Brain microvascular endothelial cell (primary cell): ENCODE data around the gene ADCY3.

Experiments
- DNase-seq: peaks from one replicate; pipeline ENCODE4 v3.0.0-alpha.2; 2020
- H3K27ac ChIP-seq: fragments of 250-450 bp; sonication (Bioruptor Pico); 2 replicates; pipeline ENCODE4 v1.5.1; 2020; ENCODE audit warnings: mild to moderate bottlenecking, moderate library complexity
- H3K27me3 ChIP-seq: fragments of 250-450 bp; sonication (Bioruptor Pico); replicated peaks from 2 replicates; pipeline ENCODE4 v1.5.1; 2020; ENCODE audit warnings: mild to moderate bottlenecking
- H3K36me3 ChIP-seq: fragments of 250-450 bp; sonication (Bioruptor Pico); replicated peaks from 2 replicates; pipeline ENCODE4 v1.5.1; 2020; ENCODE audit warnings: mild to moderate bottlenecking
- H3K4me3 ChIP-seq: 2 replicates; pipeline ENCODE4 v1.5.1; 2011; ENCODE audit warnings: low read depth, mild to moderate bottlenecking, control low read depth, low read length, moderate library complexity
- in situ Hi-C: cut with HindIII; loops from 2 replicates; pipeline ENCODE4 v1.10.0; 2017; ENCODE audit warnings: low sequenced_read_pairs, low pct_ligation_motif_present
- TF ChIP-seq, protein P1 (sequence below): IDR thresholded peaks from 2 replicates; pipeline ENCODE4 v1.5.1; 2011; ENCODE audit warnings: low read depth, mild to moderate bottlenecking, moderate library complexity, low read length, control low read depth, inconsistent platforms; ENCODE audit errors: missing control alignments

ADCY3 gene

DNA sequence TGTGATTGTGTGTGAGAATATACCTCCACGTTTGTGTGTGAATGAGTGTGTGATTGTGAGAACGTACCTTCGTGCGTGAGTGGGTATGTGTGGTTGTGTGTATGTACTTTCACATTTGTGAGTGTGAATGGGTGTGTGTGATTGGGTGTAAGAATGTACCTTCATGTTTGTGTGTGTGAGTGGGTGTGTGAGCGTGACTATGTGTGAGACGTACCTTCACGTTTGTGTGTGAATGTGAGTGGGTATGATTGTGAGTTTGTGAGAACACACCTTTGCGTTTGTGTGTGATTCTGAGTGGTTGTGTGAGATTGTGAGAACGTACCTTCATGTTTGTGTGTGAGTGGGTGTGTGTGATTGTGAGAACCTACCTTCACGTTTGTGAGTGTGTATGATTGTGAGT lies 5.8 kb upstream of the ADCY3 start:
- H3K27ac ChIP-seq, result no peak overlapping the region
- H3K4me3 ChIP-seq, result no peak overlapping the region
- in situ Hi-C loops, result no loop called here
- H3K36me3 ChIP-seq, result no peaks in the 10 kb centered on the region
- DNase-seq, result no peak
- H3K27me3 ChIP-seq, result no peaks in the 10 kb centered on the region
- TF ChIP-seq, protein P1, sequence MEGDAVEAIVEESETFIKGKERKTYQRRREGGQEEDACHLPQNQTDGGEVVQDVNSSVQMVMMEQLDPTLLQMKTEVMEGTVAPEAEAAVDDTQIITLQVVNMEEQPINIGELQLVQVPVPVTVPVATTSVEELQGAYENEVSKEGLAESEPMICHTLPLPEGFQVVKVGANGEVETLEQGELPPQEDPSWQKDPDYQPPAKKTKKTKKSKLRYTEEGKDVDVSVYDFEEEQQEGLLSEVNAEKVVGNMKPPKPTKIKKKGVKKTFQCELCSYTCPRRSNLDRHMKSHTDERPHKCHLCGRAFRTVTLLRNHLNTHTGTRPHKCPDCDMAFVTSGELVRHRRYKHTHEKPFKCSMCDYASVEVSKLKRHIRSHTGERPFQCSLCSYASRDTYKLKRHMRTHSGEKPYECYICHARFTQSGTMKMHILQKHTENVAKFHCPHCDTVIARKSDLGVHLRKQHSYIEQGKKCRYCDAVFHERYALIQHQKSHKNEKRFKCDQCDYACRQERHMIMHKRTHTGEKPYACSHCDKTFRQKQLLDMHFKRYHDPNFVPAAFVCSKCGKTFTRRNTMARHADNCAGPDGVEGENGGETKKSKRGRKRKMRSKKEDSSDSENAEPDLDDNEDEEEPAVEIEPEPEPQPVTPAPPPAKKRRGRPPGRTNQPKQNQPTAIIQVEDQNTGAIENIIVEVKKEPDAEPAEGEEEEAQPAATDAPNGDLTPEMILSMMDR, result no peak

DNA sequence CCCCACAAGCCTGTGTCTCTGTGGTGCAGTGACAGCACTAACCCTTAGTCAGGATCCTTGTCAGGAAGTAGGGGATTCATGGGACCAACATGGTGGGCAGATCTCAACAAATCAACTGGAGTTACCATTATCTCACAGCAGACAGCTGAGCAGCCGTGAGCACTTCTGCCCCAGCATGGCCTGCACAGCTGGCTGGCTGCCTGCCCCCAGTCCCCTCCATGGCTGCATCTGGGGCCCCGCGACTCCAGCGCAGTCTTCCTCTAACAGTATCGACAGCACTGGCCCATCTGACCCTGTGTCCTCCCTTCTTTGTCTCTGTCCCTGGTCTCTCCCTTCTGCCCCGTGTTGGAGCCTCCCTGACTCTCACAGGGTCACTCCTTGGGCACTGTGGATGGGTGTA lies 4.7 kb upstream of the ADCY3 start:
- TF ChIP-seq, protein P1, result no peak
- H3K36me3 ChIP-seq, result no peaks in the 10 kb centered on the region
- H3K27me3 ChIP-seq, result no peaks in the 10 kb centered on the region
- no peak overlapping the region for H3K4me3 ChIP-seq
- no peak for DNase-seq
- no peak overlapping the region for H3K27ac ChIP-seq
- in situ Hi-C loops, result no loop called here

DNA sequence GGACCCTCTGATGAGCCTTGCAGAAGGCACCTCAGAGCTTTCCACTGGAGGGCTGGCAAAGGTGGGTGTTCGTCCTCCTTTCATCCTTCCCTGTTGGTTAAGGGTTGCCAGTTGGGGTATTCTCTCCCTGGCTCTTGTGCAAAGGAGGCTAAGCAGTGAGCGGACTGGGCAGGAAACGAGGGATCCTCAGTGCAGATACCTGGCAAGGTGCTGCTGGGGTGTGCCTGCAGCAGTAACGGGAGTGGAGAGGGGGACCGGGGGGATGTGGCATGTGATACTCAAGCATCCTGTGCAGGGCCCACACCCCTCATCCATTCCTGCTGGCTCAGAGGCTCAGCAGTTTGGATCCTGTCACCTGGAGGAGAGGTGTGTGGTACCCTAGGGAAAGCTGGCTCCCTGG lies 4.2 kb upstream of the ADCY3 start:
- Histone ChIP-seq H3K36me3 (no peaks in the 10 kb centered on the region), H3K4me3 (no peak overlapping the region), H3K27ac (no peak overlapping the region), H3K27me3 (no peaks in the 10 kb centered on the region)
- no peak for DNase-seq
- TF ChIP-seq, protein P1, result no peak
- in situ Hi-C loops, result no loop called here

DNA sequence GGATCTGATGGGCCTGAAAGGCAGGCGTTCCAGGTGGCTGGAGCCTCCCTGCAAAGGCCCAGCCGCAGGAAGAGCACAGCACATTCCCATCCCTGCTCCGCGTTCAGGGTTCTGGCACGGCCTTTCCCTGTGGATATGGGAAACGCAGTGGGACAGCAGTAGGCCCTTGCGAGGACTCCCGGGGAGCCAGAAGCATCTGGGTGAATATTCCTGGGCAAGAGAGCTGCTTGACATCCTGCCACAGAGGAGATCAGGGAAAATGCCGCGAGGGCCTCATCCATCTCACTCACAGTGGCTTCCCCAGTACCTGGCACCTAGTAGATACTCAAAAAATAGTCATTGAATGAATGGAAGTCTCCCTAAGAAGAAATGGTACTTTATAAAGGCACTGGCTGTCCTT lies 3.1 kb upstream of the ADCY3 start:
- Histone ChIP-seq H3K36me3 (no peaks in the 10 kb centered on the region), H3K27ac (no peak overlapping the region), H3K27me3 (no peaks in the 10 kb centered on the region), H3K4me3 (no peak overlapping the region)
- DNase-seq, result no peak
- TF ChIP-seq, protein P1, result no peak
- in situ Hi-C loops, result no loop called here

DNA sequence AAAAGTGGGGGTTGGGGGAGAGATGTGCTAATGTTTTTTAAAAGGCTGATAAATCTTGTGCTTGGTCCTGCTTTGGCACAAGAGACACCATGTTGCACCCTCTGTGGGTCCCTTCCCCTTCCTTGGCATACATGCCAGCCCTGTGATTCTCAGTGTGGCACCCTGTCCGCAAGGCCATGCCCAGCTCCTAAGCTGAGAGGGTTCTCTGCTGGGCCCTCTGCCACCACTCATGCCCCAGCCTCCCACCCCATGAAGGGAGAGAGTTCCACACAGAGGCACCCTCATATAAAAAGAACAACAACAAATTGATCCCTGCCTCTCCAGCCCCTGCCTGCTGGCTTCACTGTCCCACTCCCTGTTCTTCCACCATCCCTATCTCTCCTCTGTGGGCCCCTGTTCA lies 2.5 kb upstream of the ADCY3 start:
- Histone ChIP-seq H3K27me3 (no peaks in the 10 kb centered on the region), H3K36me3 (no peaks in the 10 kb centered on the region), H3K4me3 (no peak overlapping the region), H3K27ac (no peak overlapping the region)
- in situ Hi-C loops, result no loop called here
- DNase-seq, result no peak
- TF ChIP-seq, protein P1, result no peak

DNA sequence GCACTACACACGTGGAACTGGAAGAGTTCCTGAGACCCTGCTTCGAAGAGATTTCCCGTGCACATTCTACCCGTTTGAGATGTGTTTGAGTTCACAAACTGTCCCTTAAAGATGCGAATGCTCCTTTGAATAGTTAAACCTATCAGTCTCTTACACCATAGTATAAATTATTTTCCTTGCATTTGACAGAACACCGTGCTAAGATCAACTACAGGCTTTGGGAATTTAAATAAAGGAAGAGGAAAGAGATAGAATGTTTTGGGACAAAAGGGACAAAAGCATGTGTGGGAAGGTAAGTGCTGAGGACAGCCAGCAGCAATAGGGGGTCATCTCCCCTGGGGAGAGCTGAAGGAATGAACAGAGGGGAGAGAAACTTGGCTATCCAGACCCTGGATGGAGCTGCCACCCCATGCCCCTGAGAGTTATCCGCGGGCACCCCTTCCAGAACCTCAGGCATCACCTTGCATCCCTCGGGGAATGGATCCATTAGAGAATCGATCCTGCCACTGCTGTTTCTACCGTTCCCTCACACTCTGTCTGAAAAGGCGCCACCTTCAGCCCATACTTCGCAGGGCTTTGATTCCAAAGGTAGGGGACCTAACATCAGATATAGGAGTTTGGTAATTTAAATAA lies 888 bp upstream of the ADCY3 start:
- no peak overlapping the region for H3K27ac ChIP-seq
- no peak for DNase-seq
- peak overlapping the region; percentile 47 for H3K4me3 ChIP-seq
- no peaks in the 10 kb centered on the region for H3K36me3 ChIP-seq
- TF ChIP-seq, protein P1, result peak; percentile 64
- in situ Hi-C loops, result no loop called here
- H3K27me3 ChIP-seq, result no peaks in the 10 kb centered on the region
